IgD-negative memory B cell (primary cell): ENCODE results near the gene TSTD1. TPM values are rescaled to one million over a fixed set of nuclear protein-coding genes. Genes with fewer than 3 reads are reported as not detected.
"Not testable (repeated sequence)": the region's sequence is repeated elsewhere in the genome, so short reads cannot be mapped to it uniquely, and the experiment has no call there.

Experiments used
- H3K27ac Mint-ChIP-seq, 3 donors: one replicate each; pipeline ENCODE4 v1.8.0; 2020 to 2022; ENCODE audit warnings: mild to moderate bottlenecking in 3 of 3, mixed read lengths in 3 of 3, moderate library complexity in 1 of 3
- H3K27me3 Mint-ChIP-seq: one replicate; pipeline ENCODE4 v1.8.0; 2021; ENCODE audit warnings: mixed read lengths
- H3K36me3 Mint-ChIP-seq: one replicate; pipeline ENCODE4 v1.8.0; 2020; ENCODE audit warnings: mild to moderate bottlenecking, mixed read lengths
- H3K4me1 Mint-ChIP-seq, 3 donors: one replicate each; pipeline ENCODE4 v1.8.0; 2020 to 2022; ENCODE audit warnings: mixed read lengths in 3 of 3, mild to moderate bottlenecking in 1 of 3
- H3K4me3 Mint-ChIP-seq, 4 donors: one replicate each; pipeline ENCODE4 v1.8.0; 2020 to 2022; ENCODE audit warnings: mild to moderate bottlenecking in 4 of 4, mixed read lengths in 4 of 4, moderate library complexity in 3 of 4
- H3K9me3 Mint-ChIP-seq, 3 donors: one replicate each; pipeline ENCODE4 v1.8.0; 2020 to 2021; ENCODE audit warnings: mixed read lengths in 3 of 3, mild to moderate bottlenecking in 1 of 3
- polyA plus RNA-seq: library from polyadenylated mRNA; unstranded; fragments of 300-500 nt; fragmentation: Illumina TruSeq; gene quantifications from one replicate; pipeline ENCODE4 v1.2.3, GENCODE V29; 2021

TSTD1 gene
- polyA plus RNA-seq, 1 donor from 2014 or later, result 349 TPM

DNA sequence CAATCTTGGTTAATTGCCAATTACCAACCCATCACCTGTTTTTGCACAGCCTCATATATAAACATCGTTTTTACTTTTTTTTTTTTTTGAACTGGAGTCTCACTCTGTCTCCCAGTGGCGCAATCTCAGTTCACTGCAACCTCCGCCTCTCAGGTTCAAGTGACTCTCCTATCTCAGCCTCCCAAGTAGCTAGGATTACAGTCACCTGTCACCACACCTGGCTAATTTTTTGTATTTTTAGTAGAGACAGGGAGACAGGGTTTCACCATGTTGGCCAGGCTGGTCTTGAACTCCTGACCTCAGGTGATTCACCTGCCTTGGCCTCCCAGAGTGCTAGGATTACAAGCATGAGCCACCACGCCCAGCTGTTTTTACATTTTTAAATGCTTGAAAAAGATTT, 46.7 kb downstream of the TSTD1 start:
- H3K36me3 Mint-ChIP-seq, H3K4me1 Mint-ChIP-seq, H3K27ac Mint-ChIP-seq, H3K9me3 Mint-ChIP-seq, H3K4me3 Mint-ChIP-seq, H3K27me3 Mint-ChIP-seq: not testable (repeated sequence)

Other genes with a start within 250 kb of the TSTD1 start
- 158 TPM for gene LY9, start 242.8 kb downstream of the TSTD1 start, polyA plus RNA-seq
- 1.6 TPM for gene CD244, start 176.1 kb downstream of the TSTD1 start, polyA plus RNA-seq
- not detected for gene ITLN1, start 153.8 kb downstream of the TSTD1 start, polyA plus RNA-seq
- gene ITLN2, start 84.2 kb downstream of the TSTD1 start, polyA plus RNA-seq, result not detected
- 4.8 TPM for gene F11R, start 17.8 kb downstream of the TSTD1 start, polyA plus RNA-seq
- gene USF1, start 7.0 kb upstream of the TSTD1 start, polyA plus RNA-seq, result 13.5 TPM
- gene ARHGAP30, start 30.9 kb upstream of the TSTD1 start, polyA plus RNA-seq, result 138 TPM
- not detected for gene NECTIN4, start 50.6 kb upstream of the TSTD1 start, polyA plus RNA-seq
- gene KLHDC9, start 59.4 kb upstream of the TSTD1 start, polyA plus RNA-seq, result 5.0 TPM
- gene PFDN2, start 79.1 kb upstream of the TSTD1 start, polyA plus RNA-seq, result 95.2 TPM
- 19.7 TPM for gene NIT1, start 79.1 kb upstream of the TSTD1 start, polyA plus RNA-seq
- 39.1 TPM for gene DEDD, start 93.7 kb upstream of the TSTD1 start, polyA plus RNA-seq
- gene UFC1, start 115.0 kb upstream of the TSTD1 start, polyA plus RNA-seq, result 122 TPM
- gene USP21, start 120.5 kb upstream of the TSTD1 start, polyA plus RNA-seq, result 30.1 TPM
- 13.4 TPM for gene PPOX, start 127.5 kb upstream of the TSTD1 start, polyA plus RNA-seq
- 44.2 TPM for gene B4GALT3, start 138.5 kb upstream of the TSTD1 start, polyA plus RNA-seq
- gene ADAMTS4, start 160.1 kb upstream of the TSTD1 start, polyA plus RNA-seq, result not detected
- gene NDUFS2, start 163.4 kb upstream of the TSTD1 start, polyA plus RNA-seq, result 71.3 TPM
- gene FCER1G, start 176.3 kb upstream of the TSTD1 start, polyA plus RNA-seq, result 6.6 TPM
- gene APOA2, start 184.7 kb upstream of the TSTD1 start, polyA plus RNA-seq, result not detected
- gene TOMM40L, start 187.1 kb upstream of the TSTD1 start, polyA plus RNA-seq, result 3.8 TPM
- not detected for gene NR1I3, start 199.2 kb upstream of the TSTD1 start, polyA plus RNA-seq
- gene PCP4L1, start 219.8 kb upstream of the TSTD1 start, polyA plus RNA-seq, result not detected